Urinary bladder (tissue), 4 donors: ENCODE data around the gene LIN28B. TPM values are rescaled to one million over a fixed set of nuclear protein-coding genes. Genes with fewer than 3 reads are reported as not detected.

Source experiments
- DNase-seq: peaks from one replicate; pipeline ENCODE4 v3.0.0-alpha.2; 2015; ENCODE audit errors: extremely low spot score
- H3K27ac ChIP-seq: one replicate; pipeline ENCODE4 v1.5.1; 2013; ENCODE audit warnings: low read depth, mild to moderate bottlenecking, moderate library complexity
- H3K36me3 ChIP-seq: one replicate; pipeline ENCODE4 v1.6.1; 2013; ENCODE audit warnings: mild to moderate bottlenecking, moderate library complexity; ENCODE audit not compliant: insufficient read depth
- H3K4me1 ChIP-seq: one replicate; pipeline ENCODE4 v1.6.1; 2013; ENCODE audit warnings: mild to moderate bottlenecking, moderate library complexity; ENCODE audit not compliant: insufficient read depth
- H3K4me3 ChIP-seq: one replicate; pipeline ENCODE4 v1.5.1; 2013; ENCODE audit warnings: low read depth, low read length
- WGBS: extraction: QIAGEN DNeasy Blood & Tissue Kit; methylation state at CpG from one replicate; pipeline ENCODE4 v1.1.7; 2013; 5-methylcytosine and 5-hydroxymethylcytosine counted together
- polyA plus RNA-seq: library from polyadenylated mRNA; stranded (reverse); fragments of 200-250 nt; gene quantifications from one replicate; pipeline ENCODE4 v1.2.3, GENCODE V29; 2013
- total RNA-seq: library from RNA; depleted of rRNA; stranded (reverse); fragments of >200 nt; gene quantifications from one replicate; pipeline ENCODE4 v1.2.3, GENCODE V29; 2014
- donor health status: healthy with polysubstance abuse.
- donor health status: healthy.

The LIN28B gene
- total and polyA plus RNA-seq, 2 donors = 0.37 TPM; not detected in 1

DNA sequence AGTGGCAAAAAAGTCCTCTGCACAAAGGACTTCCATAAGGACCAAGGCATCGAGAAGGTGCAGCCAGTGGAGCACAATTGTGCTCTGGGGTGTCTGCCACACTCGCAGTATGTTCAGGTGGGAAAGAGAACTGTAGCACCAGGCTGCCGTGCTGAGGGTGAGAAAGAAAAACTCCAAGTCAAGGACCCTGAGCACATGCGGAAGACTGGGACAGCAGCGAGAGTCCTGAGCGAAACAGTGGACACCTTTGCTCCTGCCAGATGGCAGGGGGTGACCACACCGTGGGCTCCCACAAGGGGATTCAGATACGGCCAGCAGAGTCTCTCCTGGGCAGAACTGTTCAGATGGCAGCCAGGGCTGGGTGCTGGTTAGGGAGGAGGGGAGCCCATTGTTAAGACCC lies 149.4 kb downstream of the LIN28B start:
- DNase-seq = no peak
- Histone ChIP-seq H3K36me3 (no peaks in the 10 kb centered on the region), H3K4me3 (no peak overlapping the region), H3K4me1 (no peaks in the 10 kb centered on the region), H3K27ac (no peak overlapping the region)
- 96% methylated on average over 8 of the region's 8 CpGs for WGBS

DNA sequence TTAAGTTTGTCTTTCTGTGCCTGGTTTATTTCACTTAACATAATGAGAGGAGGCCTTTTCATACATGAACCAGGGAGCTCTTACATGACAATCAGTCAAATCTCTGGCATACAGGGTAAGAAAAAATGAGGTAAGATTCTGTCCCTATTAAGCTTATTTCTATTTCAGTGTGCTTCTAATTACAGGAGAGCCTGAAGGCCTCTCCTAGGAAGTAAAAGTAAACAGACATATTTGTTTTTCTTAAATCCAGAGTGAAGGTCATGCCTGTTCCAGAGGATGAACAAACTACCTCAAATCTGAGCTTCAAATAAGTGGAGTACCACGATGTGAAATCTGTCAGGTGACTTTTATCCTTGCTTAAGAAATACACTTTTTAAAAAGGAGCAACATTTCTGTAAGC lies 150.3 kb downstream of the LIN28B start:
- Histone ChIP-seq H3K4me1 (no peaks in the 10 kb centered on the region), H3K36me3 (no peaks in the 10 kb centered on the region), H3K27ac (no peak overlapping the region), H3K4me3 (no peak overlapping the region)
- no peak for DNase-seq
- 72% methylated on average over 1 of the region's 1 CpG for WGBS

DNA sequence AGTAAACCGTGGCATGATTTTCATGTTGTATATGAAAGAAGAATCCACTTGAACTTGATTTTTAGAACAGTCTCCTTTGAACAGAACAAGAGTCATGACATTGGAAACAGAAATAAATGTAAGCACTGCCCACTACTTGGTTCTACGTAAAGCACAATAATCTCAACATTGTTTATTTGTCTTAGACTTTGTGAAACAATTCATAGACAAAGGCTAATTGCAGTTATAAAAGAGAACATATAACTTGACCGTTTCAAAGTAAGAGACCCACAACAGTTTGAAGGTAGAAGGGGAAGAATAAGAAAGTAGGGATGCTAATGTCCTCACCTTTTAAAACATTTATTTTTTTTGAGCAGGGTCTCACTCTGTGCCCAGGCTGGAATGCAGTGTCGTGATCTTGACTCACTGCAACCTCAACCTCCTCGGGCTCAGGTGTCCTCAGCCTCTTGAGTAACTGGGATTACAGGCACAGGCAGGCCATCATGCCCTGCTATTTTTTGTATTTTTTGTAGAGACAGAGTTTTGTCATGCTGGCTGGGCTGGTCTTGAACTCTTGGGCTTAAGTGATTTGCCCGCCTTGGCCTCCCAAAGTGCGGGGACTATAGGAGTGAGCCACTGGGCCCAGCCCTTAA lies 151.8 kb downstream of the LIN28B start:
- WGBS = 85% methylated on average over 7 of the region's 7 CpGs
- H3K4me1 ChIP-seq = no peaks in the 10 kb centered on the region
- no peaks in the 10 kb centered on the region for H3K36me3 ChIP-seq
- no peak overlapping the region for H3K27ac ChIP-seq
- no peak for DNase-seq
- no peak overlapping the region for H3K4me3 ChIP-seq

DNA sequence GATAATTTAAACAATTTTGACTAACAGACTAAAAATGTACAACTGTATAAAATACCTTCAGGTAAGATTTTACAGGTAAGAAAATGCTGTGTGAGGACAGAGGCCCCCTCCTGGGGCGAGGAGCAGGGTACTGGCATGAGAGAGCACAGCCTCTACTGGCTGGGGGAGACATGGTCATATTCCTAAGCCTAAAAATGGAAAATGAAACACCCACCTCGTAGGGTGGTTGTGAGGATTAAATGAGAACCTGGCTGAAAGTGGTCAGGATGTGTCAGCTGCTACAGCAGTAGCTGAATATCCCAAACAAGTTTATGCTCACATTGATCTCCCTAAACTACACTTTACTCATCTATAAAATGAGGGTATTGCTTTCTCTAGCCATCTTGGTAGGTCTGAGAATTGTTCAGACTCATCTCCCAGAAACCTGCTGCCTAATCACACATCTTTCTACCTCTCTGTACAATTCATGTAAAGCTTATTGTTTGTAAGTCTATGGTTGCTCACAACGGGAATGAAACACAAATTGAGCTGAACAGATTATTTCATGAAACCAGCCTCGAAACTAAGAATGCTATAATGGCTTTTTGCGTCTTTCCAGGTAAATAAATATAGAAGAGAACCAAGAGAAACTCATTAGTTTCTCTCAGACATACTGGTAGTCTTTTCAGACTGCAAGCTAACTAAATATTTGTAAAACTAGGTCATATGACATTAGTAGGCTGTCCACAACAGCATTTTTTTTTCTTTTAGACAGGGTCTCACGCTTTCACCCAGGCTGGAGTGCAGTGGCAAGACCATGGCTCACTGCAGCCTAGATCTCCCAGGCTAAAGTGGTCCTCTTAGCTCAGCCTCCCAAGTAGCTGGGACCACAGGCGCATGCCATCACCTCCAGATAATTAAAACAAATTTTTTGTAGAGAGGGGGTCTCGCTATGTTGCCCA lies 153.3 kb downstream of the LIN28B start:
- Histone ChIP-seq H3K36me3 (no peaks in the 10 kb centered on the region), H3K4me1 (no peaks in the 10 kb centered on the region), H3K4me3 (no peak overlapping the region), H3K27ac (no peak overlapping the region)
- WGBS = 76% methylated on average over 8 of the region's 8 CpGs
- no peak for DNase-seq

DNA sequence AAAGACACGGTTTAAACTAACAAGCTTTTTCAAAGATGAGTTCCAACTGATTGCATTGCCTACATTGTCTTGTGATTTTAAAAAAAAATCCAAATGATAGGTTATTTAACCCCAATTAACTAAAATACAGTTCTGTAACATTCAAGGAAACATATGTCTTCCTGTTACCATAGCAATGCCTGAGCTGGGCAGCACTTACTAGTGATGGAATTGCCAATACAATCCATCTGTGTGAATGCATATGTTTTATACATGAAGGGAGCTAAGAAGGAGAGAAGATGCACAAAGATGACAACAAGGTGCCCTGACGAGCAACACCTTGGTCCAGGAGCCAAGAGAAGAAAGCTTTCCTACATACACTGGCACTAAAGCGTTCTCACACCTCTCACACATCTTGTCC lies 154.2 kb downstream of the LIN28B start:
- 86% methylated on average over 3 of the region's 3 CpGs for WGBS
- no peak for DNase-seq
- H3K4me1 ChIP-seq = no peaks in the 10 kb centered on the region
- no peaks in the 10 kb centered on the region for H3K36me3 ChIP-seq
- H3K27ac ChIP-seq = no peak overlapping the region
- H3K4me3 ChIP-seq = no peak overlapping the region

DNA sequence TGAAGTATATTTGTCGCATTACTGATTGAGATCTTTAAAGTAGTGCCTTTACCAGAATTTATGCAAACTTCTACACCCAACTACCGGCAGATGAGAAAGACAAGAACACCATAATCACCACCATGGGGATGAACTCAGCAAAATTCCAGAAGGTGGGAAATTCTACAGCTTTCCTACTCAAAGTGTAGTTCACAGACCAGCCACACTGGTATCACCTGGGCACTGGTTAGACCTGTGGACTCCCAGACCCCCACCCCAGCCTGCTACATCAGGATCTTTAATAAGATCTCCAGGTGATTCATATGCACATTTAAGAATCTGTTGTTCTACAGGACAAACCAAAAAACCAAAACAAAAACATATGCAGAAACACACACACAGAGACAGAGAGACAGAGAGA lies 155.0 kb downstream of the LIN28B start:
- Histone ChIP-seq H3K36me3 (no peaks in the 10 kb centered on the region), H3K27ac (no peak overlapping the region)

DNA sequence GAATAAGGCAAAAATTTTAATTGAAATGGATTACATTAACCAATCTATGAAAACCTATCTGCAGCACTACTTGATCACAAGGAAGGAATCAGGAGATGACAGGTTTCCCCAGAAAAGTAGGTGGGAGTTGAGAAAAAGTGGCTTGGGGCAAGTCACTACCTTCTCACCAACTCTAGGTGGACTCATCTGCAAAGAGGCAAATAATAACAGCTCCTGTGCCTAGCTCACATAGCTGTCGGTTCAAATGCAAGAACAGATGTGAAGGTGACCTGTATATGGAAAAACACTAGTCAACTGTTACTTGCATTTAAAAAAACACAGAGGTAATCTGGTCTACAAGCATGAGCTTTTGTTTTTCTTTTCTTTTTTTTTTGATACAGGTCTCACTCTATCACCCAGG lies 155.7 kb downstream of the LIN28B start:
- H3K27ac ChIP-seq = no peak overlapping the region
- no peak overlapping the region for H3K4me3 ChIP-seq
- H3K36me3 ChIP-seq = no peaks in the 10 kb centered on the region
- no peak for DNase-seq
- WGBS = 86% methylated on average over 1 of the region's 1 CpG
- no peaks in the 10 kb centered on the region for H3K4me1 ChIP-seq

More for the DNA sequence above, 155.0 kb downstream of the LIN28B start:
- DNase-seq = no peak
- 97% methylated on average over 2 of the region's 2 CpGs for WGBS
- Histone ChIP-seq H3K4me1 (no peaks in the 10 kb centered on the region), H3K4me3 (no peak overlapping the region)

DNA sequence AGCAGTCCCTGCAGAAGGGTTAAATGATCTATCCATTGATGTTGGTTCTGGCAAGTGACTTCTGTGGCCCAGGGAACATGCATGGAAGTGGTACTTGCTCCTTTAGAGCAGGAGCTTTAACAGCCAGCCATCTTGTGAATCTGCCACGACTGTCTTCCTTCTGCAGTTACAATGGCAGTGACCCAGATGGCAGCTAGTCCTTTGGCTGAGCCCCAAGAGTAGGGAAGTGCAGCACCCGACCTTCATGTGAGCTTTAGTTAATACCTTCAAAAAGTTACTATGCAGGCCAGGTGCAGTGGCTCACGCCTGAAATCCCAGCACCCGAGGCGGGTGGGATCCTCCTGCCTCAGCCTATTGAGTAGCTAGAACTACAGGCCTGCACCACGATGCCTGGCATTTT lies 156.5 kb downstream of the LIN28B start:
- WGBS = 62% methylated on average over 6 of the region's 6 CpGs
- H3K36me3 ChIP-seq = no peaks in the 10 kb centered on the region
- no peak overlapping the region for H3K27ac ChIP-seq
- H3K4me1 ChIP-seq = no peaks in the 10 kb centered on the region
- no peak for DNase-seq
- H3K4me3 ChIP-seq = no peak overlapping the region

DNA sequence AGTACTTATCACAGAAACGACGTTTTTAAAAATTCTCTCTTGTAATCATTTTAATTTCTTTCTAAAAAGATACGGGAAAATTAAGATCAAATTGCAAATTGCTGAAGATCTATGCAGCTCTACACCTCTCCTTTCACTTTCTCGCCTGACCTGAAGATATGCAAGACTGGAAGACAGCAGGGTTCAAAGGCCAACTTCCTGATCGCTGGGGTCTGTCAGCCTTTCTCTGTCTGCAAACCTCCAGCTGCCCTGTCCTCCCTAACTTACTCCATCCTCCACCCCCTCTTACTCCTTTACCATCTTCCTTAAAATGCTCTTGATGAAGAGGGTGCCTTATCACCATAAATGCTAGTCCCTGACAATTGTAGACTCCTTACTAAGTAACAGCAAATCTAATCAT lies 159.2 kb downstream of the LIN28B start:
- no peak overlapping the region for H3K27ac ChIP-seq
- no peak overlapping the region for H3K4me3 ChIP-seq
- 78% methylated on average over 5 of the region's 5 CpGs for WGBS
- no peaks in the 10 kb centered on the region for H3K4me1 ChIP-seq
- DNase-seq = no peak
- no peaks in the 10 kb centered on the region for H3K36me3 ChIP-seq

DNA sequence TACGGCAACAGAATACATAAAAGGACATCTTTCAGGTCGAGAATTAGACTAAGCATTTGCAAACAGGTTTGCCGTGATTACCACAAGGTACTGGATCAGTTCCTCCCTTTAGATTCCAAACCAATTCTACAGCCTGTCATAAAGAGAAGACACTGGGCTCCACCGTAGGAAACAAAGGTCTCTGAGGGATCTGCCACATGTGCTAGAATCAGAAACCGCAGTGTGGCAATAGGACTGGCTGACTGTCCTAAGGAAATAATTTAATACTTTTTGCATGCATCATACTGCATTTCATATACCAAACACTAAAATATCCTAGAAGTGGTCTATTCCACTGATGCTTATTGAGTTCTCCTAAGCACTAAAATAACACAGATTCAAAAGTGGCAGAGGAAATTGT lies 163.7 kb downstream of the LIN28B start:
- DNase-seq = no peak
- Histone ChIP-seq H3K27ac (no peak overlapping the region), H3K4me1 (no peaks in the 10 kb centered on the region), H3K36me3 (no peaks in the 10 kb centered on the region), H3K4me3 (no peak overlapping the region)
- WGBS = 74% methylated on average over 5 of the region's 5 CpGs

DNA sequence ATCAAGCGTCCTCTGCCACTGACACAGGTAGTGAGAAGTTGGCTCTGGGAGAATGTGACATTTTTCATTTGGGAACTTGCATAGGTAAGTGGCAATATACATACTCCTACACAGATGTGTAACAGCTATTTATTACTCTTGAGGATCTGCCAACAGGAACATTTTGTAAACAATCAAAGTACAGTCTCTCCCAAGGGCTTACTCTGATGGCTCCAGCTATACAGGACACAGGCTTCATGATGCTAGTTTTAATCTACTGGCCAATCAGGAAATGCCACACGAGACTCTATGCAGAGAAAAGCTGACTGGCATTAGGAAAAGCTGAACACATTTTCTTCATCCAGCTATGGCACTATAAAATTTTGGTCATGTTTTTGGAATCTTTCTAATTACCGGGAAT lies 165.1 kb downstream of the LIN28B start:
- no peak for DNase-seq
- 74% methylated on average over 3 of the region's 3 CpGs for WGBS
- Histone ChIP-seq H3K4me3 (no peak overlapping the region), H3K36me3 (no peaks in the 10 kb centered on the region), H3K4me1 (no peaks in the 10 kb centered on the region), H3K27ac (no peak overlapping the region)

DNA sequence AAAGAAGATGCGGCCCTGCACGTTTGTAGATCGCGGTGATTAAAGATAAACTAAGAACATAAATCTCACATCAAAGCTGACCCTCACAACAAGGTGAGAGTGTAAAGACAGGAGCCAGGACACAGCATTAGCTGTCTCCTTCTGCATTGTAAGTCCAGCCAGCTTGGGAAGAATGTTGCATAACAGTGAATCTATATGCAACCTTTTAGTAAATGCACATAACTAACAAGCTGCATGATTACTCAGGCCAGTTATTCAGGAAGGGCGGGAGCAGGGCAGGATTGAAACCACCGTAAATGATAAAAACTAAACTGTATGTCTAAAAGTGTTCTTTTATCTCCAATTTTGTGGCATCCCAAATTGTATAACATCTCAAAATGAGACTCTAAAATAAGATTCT lies 165.8 kb downstream of the LIN28B start:
- Histone ChIP-seq H3K4me1 (no peaks in the 10 kb centered on the region), H3K27ac (no peak overlapping the region), H3K36me3 (no peaks in the 10 kb centered on the region), H3K4me3 (no peak overlapping the region)
- WGBS = 58% methylated on average over 6 of the region's 6 CpGs
- no peak for DNase-seq
